Measurements from ENCODE around the gene FRMPD4.

The FRMPD4 gene

DNA sequence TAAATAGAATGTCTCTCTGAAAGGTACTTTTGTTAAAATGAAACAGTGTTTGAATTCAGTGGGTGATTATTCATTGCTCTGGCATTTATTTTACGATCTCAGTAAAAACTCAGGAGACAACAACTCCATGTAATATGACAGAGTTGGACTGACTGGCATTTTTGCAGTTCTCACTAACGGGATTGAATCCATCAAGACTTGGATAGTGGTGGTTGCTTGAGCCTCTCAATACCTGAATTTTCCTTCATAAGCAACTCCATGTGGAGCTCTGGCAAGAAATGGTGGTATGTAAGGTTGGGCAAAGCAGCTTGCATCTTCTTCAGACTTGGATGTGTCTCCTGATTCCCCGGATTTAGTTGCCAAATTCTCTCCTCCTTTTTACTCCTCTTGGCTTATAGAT, 72.7 kb downstream of the FRMPD4 start:
- DNase-seq (ENCODE audit: low read depth in 2 of 2) = no peak

- no peak for DNase-seq (ENCODE audit: low read depth in 2 of 2)
Measured at GRCh38 chrX:12223650-12224049, 85.4 kb downstream of the FRMPD4 start.

GRCh38 chrX:12225107-12225506, 86.8 kb downstream of the FRMPD4 start:
- DNase-seq (ENCODE audit: low read depth in 2 of 2) = no peak

DNA sequence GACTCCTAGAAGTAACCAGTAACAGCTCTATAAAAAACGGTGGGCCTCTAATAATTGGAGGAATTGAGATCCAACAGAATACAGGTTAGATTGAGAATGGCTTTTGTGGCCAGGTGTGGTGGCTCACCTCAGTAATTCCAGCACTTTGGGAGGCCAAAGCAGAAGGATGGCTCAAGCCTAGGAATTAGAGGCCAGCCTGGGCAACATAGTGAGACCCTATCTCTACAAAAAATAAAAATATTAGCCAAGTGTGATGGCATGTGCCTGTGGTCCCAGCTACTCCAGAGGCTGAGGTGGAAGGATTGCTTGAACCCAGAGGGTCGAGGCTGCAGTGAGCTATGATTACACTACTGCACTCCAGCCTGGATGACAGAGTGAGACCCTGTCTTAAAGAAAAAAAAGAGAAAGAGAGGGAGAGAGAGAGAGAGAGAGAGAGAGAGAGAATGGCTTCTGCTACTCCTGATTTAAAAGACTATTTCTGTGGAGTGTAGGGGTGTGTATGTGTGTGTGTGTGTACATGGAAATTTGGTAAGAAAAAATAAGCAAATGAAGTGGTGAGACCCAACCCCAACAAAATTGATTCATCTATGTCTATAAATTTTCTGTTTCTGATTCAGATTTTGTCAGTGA, 89.3 kb downstream of the FRMPD4 start:
- DNase-seq (ENCODE audit: low read depth in 2 of 2) = no peak

DNA sequence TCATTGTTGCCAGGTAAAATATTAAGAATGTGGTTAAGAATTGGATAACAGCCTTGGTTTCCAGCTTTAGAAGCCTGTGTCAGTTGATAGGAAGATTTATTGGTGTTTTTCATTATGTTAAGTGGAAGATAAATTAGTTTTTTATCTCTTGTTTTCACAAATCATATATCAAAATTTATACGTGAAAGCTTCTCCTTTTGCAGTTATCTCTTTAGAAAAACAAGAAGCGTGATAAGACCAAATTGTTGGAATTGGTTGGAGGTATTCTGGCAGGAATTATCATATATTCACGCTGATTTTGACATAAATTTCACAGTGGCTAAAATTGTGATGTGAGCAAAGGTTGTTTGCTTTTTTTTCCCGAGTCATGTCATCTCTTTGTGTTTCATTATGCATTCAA, 90.6 kb downstream of the FRMPD4 start:
- no peak for DNase-seq (ENCODE audit: low read depth in 2 of 2)

DNA sequence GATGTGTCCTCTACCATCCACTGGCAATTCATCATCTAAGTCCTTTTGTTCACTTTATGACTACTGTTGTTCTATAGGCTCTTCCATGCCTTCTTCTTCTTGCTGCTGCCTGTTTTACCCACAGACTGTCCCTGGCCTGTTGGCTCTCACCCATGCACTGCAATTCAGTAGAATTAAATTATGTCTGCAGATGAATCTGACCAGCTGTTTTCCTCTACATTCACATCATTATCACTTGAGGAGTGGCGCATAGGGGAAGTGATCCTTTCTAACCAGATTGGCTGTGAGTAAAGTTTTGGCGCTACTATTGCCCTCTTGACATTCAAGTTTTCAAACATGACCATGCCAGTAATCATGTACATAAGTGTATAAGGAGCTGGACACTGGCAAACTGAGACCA, 91.7 kb downstream of the FRMPD4 start:
- no peak for DNase-seq (ENCODE audit: low read depth in 2 of 2)

DNA sequence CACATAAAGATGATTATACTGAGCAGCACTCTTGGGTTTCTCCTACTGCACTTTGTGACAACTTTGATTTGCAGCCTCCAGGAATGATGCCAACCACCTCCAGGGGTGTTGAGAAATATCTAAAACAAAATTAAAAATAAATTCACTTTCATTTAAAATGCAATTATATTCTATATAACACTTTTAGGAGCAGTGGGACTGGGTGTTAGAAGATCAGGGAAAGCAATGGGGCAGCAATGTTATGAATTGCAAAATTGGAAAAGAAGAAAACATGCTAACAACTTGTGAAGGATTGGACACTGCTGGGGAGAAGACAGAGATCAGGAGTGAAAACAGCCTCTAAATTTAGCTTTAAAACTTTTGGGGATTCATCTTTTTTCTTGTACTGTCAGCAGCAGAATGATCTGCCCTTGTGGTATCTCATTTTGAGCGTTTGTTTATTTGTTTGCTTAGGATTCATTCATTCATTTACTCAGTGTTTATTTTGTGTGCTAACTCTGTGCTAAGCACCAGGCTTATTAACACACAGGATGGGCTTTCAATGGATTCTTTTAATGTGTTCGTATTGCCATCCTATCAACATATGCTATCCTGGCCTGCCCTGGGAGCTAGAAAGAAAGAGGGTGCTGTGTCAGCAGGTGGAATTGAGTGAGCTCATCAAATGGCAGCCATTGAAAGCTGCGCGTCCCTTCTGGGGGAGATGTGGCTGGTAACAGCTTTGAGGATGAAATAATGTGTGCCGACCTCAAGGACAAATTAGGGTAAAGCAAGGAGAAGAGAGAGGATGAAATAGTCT, 96.5 kb downstream of the FRMPD4 start:
- no peak for DNase-seq (ENCODE audit: low read depth in 2 of 2)

DNA sequence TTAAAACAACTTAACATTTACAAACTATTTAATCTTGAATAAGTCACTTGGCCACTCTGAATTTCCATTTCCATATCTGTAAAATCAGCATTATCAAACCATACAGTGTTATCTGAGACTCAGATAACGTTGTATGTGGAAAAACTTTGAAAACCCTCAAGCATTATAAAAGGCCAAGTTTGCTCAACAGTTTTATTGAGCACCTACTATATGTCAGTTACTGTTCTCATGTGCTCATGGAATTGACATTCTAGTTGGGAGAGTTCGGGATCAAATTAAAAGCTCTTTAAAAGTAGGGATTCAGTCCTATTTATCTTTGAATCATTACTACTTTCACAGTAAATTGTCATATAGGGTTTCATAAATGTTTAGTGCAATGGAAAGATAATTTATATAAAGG, 97.9 kb downstream of the FRMPD4 start:
- no peak for DNase-seq (ENCODE audit: low read depth in 2 of 2)

DNA sequence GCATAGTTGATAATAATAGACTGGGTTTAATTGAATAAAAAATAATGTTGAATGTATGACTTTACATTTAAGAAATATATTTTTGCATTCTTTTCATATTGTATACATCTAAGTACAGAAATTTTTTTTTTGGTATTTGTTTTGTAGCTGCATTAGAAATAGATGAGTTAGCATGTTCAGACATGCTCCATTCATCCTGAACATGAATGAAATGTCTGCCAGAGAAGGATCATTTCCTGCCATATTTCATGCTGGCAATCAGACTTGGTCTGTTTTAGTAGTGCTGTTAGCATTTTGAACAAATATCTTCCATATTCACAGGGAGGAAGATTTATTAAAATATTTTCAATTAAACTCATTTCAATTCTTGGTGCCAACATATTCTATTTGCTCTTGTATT, 98.9 kb downstream of the FRMPD4 start:
- DNase-seq (ENCODE audit: low read depth in 2 of 2) = no peak

- no peak for DNase-seq (ENCODE audit: low read depth in 2 of 2)
Measured at GRCh38 chrX:12237771-12238170, 99.5 kb downstream of the FRMPD4 start.

DNA sequence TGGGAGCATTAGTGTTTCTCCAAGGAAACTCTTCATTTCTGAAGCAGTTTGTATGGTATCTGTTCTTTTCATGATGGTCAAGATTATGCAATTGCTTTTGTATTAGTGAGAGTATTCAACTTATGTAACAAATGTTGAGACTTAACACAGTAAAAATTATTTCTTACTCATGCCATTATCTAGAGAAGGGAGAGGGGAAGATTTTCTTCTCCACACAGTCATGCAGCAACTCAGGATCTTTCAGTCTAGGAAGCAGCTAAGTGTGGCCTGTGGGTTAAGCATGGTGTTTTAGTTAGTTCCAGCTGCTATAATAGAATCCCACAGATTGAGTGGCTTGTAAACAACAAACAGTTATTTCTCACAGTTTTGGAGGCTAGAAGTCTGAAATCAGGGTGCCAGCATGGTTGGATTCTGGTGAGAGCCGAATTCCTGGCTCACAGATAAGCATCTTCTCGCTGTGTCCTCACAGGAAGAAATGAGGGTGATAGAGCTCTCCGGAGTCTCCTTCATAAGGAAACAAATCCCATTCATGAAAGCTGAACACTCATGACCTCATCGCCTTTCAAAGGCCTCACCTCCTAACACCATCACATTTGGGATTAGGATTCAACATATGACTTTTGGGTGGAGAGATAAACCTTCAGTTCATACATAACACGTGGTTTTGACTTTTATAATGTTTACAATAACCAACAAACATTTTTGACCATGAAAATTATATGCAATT, 101.2 kb downstream of the FRMPD4 start:
- no peak for DNase-seq (ENCODE audit: low read depth in 2 of 2)

DNA sequence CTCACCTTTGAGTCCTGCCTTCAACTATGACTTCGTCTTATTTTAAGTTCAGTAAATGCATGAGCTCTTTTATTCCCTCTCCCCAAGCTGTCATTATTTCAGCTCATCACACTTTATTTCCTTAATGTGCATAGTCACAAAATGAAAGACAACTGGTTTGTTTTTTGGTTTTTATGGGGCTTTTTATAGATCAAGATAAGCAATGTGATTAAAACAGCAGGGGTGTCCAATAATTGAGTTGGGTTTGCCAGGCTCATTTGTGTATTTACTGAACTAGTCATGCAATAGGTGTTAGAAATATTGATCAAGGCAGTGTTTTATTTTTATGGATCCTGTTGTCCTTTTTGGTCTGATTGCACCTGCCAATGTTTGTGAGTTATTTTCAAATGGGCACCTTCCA, 102.2 kb downstream of the FRMPD4 start:
- no peak for DNase-seq (ENCODE audit: low read depth in 2 of 2)

- DNase-seq (ENCODE audit: low read depth in 2 of 2) = no peak
Measured at GRCh38 chrX:12241026-12241425, 102.8 kb downstream of the FRMPD4 start.

GRCh38 chrX:12245650-12246645, 107.7 kb downstream of the FRMPD4 start:
- DNase-seq (ENCODE audit: low read depth in 2 of 2) = no peak

GRCh38 chrX:12249997-12250396, 111.7 kb downstream of the FRMPD4 start:
- no peak for DNase-seq (ENCODE audit: low read depth in 2 of 2)

DNA sequence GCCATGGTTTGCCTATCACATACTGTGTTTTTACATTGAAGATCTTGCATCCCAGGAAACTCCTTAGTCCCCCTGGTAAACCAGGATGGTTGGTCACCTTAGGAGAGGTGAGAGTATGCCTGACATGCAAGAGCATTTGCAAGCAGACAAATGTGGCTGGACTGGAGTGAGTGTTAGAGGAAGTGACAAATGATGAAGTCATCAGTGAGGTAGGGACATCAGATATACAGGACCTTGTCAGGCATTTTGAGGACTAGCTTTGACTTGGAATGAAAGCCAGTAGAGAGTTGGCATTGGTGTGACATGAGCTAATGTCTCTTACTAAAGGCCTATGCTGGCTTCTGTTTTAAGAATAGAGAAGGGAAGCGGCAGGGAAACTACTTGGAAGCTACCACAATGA, 124.9 kb downstream of the FRMPD4 start:
- no peak for DNase-seq (ENCODE audit: low read depth in 2 of 2)

DNA sequence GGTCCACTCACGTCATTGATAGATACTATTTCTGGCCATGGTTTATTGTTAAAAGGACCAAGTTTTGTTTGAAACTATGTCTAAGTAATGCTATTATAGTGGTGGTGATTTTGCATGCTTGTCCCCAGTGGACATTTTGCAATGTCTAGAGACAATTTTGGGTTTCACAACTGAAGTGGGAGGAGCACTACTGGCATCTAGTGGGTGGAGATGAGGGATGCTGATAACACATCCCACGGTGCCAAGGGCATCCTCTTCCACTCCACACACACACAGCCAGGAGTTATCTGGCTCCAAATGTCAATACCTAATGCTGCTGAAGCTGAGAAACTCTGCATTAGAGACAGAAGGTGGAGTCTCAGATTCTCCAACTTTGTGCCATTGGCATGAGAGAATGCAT, 131.2 kb downstream of the FRMPD4 start:
- no peak for DNase-seq (ENCODE audit: low read depth in 2 of 2)

DNA sequence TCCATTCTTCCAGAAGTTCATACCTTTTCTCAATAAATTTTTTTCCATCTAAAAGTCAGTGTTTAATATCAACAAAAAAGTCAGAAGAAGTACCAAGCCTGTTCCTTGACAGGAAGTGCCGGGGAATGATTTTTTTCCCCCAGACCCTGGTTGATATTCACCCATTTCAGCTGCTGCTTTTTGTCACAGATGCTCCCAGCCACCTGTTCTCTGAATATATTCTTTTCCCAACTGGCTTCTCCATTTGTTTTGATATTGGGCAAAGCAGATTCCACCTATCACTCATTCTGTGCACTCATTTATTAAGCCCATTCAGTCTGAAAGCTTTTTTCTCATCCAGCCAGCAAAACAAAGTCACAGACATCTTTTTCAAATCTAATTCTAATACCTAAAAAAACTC, 139.9 kb downstream of the FRMPD4 start:
- DNase-seq (ENCODE audit: low read depth in 2 of 2) = no peak

DNA sequence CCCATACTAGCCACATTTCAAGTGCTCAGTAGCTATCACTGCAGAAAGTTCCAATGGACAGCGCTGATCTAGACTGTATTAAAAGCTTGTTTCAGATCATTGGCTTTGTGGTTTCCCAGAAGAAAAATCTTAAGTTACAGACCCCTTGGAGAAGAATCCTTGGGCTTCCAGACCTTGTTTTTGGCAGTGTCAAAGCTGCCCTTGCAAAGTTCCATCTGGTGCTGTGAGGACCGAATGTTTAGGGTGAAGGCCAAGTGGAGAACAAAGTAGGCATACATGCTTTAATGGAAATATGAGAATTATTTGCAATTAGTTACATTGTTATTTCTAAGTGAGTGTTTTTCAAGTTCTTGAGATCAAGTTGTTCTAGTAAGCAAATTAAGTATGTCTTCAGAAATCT, 144.7 kb downstream of the FRMPD4 start:
- no peak for DNase-seq (ENCODE audit: low read depth in 2 of 2)

- no peak for DNase-seq (ENCODE audit: low read depth in 2 of 2)
Measured at GRCh38 chrX:12292996-12293765, 154.9 kb downstream of the FRMPD4 start.

DNA sequence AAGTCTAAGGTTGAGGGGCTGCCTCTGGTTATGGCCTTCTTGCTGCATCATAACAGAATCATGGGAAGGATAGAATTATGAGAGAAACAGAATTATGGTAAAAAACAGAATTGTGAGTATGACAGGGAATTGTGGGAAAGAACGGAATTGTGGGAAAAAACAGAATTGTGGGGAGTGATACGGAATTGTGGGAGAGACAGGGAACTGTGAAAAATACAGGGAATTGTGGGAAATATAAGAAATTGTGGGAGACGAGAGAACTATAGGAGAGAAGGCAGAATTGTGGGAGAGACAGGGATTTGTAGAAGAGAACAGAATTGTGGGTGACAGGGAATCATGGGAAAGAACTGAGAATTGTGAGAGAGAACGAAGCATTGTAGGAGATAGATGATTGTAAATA, 159.1 kb downstream of the FRMPD4 start:
- DNase-seq (ENCODE audit: low read depth in 2 of 2) = no peak

Data from activated CD4-positive, alpha-beta T cell treated with anti-CD3 and anti-CD28 coated beads for 24 hours (primary cell).